ENCODE measurements around the gene SKP2. TPM values are rescaled to one million over a fixed set of nuclear protein-coding genes. Genes with fewer than 3 reads are reported as not detected.

Gene SKP2
- total RNA-seq, 1 donor from 2014 or later, result 5.4 TPM

DNA sequence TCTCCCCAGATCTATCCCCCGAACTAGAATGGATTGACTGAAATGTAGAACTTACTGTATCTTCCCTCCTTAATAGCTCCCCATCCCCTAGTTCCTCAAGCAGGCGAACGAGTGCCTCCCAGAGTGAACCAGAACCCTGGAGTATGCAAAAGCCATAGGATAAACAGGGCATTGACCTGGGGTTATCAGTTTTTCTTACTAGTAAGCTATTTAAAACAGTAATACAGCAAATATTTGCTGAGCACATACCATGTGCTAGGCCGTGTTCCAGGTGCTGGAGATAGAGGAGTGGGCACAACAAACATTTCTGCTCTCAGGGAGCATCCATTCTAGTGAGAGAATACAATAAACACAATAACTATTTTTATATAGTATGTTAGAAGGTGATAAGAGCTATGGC is 1.8 kb downstream of the SKP2 start:
- intact Hi-C loops (cut with micrococcal nuclease), result no loop called here
- DNase-seq (no peak), ATAC-seq (no peak)

DNA sequence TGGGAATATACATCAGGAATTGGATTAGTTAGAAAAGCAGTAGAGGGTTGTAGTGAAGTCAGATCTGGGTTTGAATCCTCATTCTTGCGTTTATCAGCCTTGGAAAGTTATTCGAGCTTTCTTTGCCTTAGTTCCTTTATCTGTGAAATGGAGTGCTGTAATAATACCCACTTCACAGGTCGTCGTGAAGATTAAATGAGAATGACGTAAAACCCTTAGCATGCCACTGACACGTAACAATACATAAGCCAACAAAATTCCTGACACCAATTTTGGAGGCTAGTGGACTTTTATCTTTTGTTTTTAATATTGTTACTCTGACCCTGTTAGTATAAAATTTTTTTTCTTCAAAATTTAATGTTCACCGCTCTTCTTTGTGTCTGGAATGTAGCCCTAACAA is 3.4 kb downstream of the SKP2 start:
- ATAC-seq (no peak), DNase-seq (no peak)
- intact Hi-C loops (cut with micrococcal nuclease), result no loop called here

DNA sequence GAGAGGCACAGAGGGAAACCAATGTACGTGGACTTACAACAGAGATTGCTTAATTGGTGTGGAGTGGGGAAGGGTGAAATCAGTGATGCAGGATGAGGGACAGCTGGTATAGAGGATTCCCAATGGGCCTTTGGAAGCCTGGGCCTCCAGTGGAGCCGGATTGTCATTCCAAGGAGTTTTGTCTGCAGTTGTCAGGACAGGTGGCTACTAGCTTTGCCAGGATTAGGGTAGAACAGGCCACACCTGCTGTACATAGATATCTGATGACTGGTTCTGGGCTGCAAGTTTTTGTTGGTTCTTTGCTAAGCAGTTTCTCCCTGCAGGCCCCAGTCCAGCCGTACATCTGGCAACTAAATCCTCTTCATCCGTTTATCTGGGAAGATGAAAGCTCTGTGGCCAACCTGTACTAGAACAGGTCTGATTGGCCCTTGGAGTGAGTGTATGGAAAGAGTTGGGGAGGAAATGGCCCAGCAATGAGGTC is 4.2 kb downstream of the SKP2 start:
- DNase-seq (no peak), ATAC-seq (no peak)
- intact Hi-C loops (cut with micrococcal nuclease), result no loop called here

DNA sequence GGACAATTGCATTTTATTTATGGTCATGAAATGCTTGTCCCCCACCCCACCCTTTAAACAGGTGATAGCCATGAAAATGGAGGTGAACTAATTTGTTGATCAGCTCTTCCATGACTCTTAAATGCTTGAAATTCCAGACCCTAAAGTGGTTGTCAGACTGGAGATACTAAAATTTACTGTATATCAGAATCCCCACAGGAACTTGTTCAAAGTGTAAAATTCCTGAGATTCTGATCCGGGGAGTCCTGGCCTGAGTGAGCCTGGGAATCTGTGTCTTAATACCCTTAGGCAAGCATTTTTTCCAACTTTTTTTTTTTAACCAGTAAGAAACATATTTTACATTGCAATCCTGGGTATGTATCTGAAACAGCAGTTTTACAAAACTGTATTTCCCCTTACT is 4.7 kb downstream of the SKP2 start:
- intact Hi-C loops (cut with micrococcal nuclease), result no loop called here
- no peak for ATAC-seq

DNA sequence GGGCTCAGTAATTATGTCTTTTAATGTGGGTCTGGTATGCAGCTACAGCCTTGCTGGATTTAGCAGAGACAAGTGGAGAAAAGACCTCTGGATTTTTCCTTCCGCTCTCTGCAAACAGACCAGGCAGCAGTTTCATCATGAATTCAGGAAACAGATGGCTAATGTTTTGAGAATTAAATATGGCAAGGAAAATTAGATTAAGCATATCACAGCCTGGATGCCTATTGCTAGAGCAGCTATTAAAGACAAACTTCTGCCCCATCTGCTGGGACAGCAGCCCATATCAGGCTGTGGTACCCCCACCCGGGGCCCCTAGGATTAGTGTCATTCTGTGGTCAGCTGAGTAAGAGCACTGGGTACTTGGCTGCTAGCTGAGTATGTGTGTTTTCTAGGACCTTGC is 6.2 kb downstream of the SKP2 start:
- intact Hi-C loops (cut with micrococcal nuclease), result no loop called here
- no peak for ATAC-seq
- DNase-seq, result no peak

More for the DNA sequence above, 4.7 kb downstream of the SKP2 start:
- DNase-seq, result no peak

DNA sequence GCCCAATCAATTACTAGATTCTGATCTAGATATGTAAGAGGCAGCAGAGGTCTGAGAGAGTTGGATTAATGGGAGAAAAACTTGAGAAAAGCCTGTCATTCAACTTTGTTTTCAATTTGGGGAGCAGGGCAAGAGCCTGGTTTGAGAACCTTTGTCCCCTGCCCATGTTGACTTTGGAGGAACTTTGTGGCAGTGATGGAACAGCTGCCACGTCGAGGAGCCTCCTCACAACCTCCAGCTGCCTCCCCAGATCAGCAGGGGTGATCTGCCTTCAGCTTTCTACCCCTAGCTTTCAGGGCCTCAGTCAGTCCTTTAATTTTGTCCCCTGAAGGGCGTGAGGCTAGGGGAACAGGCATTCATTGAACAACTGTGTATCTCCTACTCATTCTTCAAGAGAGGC is 8.7 kb downstream of the SKP2 start:
- intact Hi-C loops (cut with micrococcal nuclease), result no loop called here
- ATAC-seq (no peak), DNase-seq (no peak)

DNA sequence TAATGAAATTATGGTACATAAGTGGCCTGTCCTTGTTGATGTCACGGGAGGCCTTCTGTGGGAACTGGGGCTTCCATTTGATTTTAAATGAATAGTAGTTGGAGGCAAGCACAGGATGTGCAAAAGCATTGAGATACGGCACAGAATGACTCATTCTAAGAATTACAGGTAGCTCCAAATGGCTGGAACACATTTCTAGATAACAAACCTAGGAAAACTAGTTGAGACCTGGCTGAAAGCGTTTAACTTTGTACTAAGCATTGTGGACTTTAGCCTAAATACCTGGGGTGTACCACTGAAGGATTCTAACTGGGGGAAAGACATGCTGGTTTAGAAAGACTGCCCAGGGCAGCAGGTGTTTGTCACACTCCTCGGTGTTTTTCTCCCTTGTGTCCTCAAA is 9.4 kb downstream of the SKP2 start:
- intact Hi-C loops (cut with micrococcal nuclease), result no loop called here
- no peak for DNase-seq
- no peak for ATAC-seq

DNA sequence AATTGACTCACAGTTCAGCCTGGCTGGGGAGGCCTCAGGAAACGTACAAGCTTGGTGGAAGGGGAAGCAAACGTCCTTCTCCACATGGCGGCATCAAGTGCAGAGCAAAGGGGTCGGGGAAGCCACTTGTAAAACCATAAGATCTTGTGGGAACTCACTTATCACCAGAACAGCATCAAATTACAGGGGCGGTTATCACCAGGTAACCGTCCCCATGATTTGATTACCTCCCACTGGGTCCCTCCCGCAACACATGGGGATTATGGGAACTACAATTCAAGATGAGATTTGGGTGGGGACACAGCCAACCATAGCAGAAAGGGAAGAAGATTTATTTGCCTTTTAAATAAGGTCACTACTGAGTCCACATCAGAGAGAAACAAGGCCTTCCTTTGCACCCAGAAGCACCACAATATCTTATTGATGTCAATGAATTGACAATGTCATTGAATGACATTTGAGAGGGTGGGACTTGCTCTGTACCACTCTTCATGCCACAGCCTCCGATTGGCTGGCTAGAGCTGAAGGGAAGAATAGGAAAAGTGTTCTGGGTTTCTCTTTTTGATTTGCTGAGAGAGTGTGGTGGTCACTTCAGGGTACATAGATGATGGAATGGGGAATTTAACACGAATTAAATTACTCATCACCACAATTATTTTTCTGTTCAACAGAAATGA is 11.0 kb downstream of the SKP2 start:
- ATAC-seq (no peak), DNase-seq (no peak)
- intact Hi-C loops (cut with micrococcal nuclease), result no loop called here

DNA sequence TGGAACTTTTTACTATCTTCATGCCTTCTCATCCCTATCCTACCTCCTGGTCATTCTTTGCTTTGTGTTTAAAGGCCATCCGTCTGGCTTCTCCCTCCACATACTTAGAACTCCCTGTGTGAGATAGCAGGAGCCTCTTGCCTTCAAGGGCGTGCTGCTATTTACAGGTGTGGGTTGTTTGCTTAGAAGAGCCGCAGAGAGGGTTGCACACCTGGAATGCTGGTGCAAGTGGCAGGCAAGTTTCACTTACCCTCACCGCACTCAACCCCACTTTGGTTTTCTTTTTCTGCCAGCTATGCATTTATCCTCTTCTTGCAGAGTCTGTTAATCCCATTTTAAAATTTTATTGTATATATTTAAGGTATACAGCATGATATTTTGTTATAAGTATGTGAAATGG is 12.6 kb downstream of the SKP2 start:
- intact Hi-C loops (cut with micrococcal nuclease), result no loop called here
- DNase-seq (no peak), ATAC-seq (no peak)

DNA sequence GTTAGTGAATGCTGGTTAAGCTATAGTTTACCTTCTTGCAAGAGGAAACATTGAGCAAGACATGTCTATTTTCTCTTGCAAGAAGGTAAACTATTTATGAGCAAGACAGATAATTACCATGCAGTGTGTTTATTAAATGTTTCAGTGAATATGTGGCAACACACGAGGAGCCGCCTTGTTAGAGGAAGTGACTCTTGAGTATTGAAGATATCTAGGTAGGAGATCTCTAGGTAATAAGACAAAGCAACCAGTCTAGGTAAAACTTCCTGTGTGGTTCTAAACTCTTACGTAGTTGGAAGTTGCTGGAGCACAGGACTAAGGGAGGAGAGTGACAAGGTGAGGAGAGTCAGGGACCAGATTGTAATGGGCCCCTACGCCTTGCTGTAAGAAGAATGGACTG is 16.8 kb downstream of the SKP2 start:
- ATAC-seq (no peak), DNase-seq (no peak)
- intact Hi-C loops (cut with micrococcal nuclease), result no loop called here

DNA sequence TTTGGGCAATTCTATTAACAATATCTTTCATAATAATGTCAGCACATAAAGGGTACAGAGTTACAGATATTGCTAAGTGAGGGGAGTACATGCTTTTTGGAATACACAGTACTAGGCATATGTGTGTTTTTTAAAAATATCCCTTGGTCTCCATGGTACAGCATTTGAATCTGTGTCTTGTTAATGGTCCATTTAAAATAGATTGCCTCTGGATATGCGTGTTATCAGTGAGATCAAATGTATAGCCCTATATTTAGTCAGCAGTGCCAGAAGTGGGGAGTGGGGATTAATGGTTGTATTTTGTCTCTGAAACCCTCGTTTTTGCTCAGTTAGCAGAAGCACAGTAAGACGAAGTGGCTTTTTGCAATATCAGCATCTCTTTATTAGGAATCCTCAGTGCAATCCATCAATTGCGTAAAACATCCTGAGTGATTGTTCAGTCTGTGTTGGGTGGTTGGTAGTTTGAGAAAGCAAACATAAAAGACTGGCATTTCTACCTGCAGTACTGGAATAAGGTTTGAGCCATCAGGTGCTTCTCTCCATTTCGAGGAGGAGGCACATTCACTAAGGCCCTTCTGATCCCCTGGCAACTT is 19.0 kb downstream of the SKP2 start:
- DNase-seq (no peak), ATAC-seq (no peak)
- intact Hi-C loops (cut with micrococcal nuclease), result no loop called here

DNA sequence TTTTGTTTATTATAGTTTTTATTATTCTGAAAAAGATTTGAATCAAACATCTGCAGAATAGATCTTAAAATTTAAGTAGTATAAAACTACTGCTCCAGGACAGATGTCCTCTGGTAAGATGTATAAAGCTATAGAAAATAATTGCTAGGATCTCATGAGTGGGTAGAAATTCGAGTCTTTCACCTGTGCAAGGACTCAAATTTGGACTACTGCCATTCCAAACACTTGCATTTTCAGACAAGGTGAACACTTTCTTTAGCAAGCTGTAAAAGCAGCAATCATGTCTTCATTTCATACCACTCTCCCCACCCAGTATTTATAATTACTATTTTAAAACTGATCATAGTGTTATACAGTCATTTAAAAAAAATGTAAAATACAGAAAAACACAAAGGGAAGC is 20.7 kb downstream of the SKP2 start:
- intact Hi-C loops (cut with micrococcal nuclease), result no loop called here
- DNase-seq, result no peak
- ATAC-seq, result no peak

DNA sequence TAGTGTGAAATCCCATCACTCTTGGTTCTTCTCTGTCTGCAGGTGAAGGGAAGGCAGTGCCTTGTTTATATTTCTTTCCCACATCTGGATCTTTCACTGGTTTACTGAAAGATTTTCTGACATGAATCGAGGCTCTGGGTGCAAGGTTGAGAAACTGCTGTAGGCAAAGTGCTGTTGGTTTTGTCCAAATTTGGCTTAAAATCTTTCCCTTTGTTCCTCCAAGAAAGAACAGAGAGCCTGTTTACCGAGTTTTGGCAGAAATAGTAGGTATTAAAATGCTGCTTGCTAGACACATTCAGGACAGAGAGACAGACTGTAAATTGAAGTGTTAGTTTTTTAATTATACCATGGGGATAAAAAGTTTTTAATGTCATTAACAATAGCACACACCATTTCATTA is 21.5 kb downstream of the SKP2 start:
- ATAC-seq, result no peak
- no peak for DNase-seq
- intact Hi-C loops (cut with micrococcal nuclease), result no loop called here

DNA sequence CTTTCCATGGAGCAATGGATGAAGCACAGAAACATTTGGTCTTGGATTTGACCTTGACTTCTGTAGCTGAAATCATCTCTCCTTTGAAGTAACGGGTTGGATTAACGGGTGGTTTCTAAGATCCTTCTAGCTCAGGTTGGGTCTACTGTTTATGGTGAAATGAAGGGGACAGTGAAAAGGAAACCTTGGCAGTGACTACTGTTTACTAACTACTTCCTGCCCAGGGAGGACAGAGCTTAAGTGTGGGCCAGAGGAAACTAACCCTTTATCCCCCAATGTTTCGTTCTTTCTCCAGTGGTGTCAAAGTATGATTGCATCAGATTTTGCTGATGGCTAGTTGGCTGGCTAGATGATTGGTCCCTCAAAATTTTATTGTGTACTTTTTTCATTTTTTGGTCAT is 22.2 kb downstream of the SKP2 start:
- ATAC-seq, result no peak
- intact Hi-C loops (cut with micrococcal nuclease), result no loop called here

DNA sequence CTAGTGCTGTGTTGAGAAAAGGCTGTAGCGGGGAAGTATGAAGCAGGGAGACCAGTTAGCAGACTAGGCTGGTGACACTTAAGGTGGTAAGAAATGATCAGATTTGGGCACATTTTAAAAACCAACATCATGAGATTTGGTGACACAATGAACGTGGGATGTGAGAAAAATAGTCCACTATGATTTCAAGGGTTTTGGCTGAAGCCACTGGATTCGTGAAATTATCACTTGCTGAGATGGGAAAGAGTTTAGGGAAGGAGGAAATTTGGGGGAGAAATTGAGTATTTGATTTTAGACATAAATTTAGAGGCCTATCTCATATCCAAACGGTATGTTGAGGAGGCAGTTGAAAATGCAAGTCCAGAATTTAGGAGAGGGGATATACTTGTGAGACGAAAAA is 23.1 kb downstream of the SKP2 start:
- DNase-seq (no peak), ATAC-seq (no peak)
- intact Hi-C loops (cut with micrococcal nuclease), result no loop called here

More for the DNA sequence above, 22.2 kb downstream of the SKP2 start:
- no peak for DNase-seq

DNA sequence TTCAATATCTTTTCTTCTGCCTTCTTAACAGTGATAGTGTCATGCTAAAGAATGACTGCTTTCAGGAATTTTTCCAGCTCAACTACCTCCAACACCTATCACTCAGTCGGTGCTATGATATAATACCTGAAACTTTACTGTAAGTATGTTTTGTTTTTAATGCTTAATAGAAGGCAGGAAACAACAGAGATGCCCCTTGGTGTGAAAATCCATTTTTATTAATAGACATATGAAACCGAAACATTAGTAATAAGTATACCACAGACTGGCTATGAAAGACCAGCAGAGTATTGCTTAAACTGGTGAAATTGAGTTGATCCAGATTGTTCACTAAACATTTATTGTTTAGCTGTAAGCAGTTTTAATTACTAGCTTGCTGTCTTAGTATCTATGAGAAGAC is 25.2 kb downstream of the SKP2 start:
- intact Hi-C loops (cut with micrococcal nuclease), result no loop called here
- no peak for DNase-seq
- ATAC-seq, result no peak

DNA sequence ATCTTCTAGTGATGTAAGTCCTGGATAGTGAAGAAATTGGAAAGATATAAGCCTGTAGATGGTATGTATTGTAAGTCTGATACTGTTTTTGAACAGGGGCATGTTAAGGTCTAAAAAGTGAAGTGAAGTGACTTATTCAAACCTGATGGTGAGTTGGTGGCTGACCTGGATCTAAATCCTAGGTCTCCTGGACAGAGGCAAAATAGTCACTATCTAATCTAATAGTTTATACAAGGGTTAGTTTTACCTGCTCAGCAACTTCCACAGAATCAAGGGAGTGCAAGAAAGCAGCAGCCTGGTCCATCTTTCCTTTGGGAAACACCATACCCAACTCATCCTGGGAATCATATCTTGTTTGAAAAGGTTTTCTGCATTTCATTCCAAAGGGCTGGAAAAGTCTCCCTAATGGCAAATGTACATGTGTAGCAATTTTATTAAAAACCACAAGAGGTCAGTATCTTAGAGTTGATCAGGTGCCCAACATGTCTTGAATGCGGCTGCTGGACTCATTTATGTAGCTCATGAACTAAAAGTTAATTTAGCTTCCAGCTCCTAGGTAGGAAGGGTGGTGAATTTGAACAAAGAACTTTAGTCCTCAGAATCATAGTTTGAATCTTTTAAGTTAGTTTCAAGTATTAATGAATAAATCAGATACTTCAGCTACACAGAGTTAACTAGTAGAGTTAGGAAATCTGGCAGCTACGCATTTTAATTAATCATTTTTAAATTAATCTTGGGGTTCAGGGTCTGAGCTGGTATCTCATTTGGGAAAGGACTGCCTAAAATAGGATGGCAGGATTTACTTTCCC is 26.0 kb downstream of the SKP2 start:
- intact Hi-C loops (cut with micrococcal nuclease), result no loop called here
- DNase-seq (no peak), ATAC-seq (peak; percentile 38)

DNA sequence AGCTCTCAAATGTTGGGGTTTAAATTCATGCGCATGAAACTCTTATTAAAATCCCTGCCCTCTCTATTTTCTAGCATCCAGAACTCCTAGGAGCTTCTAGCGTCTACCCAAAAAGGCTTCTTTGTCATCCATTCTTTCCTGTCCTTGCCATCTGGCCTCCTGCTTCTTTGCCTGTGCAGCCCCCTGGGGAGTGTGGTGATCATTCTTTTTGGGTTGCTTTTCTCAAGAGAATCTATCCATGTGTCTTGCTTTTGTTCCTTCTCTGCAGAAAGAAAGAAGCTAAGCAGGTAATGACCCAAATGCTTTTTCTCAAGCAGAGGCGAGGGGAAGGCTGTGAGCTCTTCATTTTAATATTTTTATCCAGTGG is 26.6 kb downstream of the SKP2 start:
- ATAC-seq (no peak), DNase-seq (no peak)
- intact Hi-C loops (cut with micrococcal nuclease), result no loop called here

DNA sequence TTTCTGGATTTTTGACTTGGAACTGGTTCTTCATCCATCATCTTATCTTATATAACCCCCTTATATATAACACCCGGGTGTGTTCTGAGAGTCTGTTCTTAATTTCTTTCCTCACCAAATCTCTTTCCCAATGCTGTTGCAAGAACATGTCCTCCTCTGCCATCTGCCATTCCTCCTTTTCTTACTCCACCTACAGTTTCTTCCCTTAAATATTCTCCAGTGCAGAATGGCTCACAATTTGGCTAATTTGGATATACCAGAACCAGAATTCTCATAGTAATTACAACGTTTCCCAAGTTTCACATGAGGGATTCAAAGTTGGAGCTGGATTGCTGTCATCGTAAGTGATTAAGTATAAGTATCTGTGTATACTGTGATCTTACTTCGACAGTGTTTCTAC is 28.0 kb downstream of the SKP2 start:
- intact Hi-C loops (cut with micrococcal nuclease), result no loop called here
- no peak for DNase-seq
- no peak for ATAC-seq

DNA sequence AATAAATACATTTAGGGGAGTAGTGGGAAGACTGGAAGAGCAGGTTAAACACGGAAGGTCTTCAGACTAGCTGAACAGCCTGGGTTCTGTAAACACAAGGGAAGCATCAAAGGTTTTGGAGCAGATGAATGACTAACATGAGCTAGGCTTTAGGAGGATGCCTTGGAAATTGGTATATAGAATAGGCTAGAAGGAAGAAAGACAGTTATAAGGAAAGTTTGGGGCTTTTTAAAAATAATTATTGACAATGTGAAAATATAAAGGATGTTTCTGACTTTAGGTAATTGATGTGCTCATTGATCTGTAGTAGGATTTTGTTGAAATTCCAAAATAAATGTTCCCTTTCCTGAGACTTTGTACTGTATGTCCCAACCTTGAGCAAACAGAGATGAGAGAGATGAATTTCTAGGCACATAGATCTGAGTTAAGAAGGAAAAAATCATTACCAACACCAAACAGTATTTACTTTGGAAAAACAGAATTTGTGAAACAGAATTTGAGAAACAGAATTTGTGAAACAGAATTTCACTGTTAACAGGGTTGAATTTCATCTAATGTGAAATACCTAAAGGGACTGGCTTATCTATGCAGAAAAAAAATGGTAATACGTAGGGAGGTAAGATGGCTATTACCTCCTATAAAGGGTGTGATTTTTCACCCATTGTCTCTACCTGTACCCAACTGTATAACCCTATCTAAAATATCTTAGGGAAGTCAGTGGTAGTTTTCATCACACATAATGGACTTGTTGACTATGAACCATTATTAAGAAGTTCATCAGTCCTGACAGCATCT is 28.8 kb downstream of the SKP2 start:
- no peak for ATAC-seq

More for the DNA sequence above, 28.8 kb downstream of the SKP2 start:
- no peak for DNase-seq
- intact Hi-C loops (cut with micrococcal nuclease), result no loop called here

Measured in left ventricle myocardium superior (tissue), 1 donor.